ENCODE results near the gene DLGAP1. TPM values are rescaled to one million over a fixed set of nuclear protein-coding genes. Genes with fewer than 3 reads are reported as not detected.

The DLGAP1 gene
- polyA plus RNA-seq, 1 of the 3 experiments (the other 2 are of a cell fraction): not detected

GRCh38 chr18:3875961-3876360 lies 579.1 kb downstream of the DLGAP1 start:
- H3K79me2 ChIP-seq (ENCODE audit: insufficient read depth): no peaks in the 10 kb centered on the region
- H3K27me3 ChIP-seq (ENCODE audit: insufficient read depth): peaks cover 43% of the 10 kb centered on the region; the same call in 1 of the 2 replicates
- ChIA-PET POLR2A (no interaction called here), CTCF (interaction anchor here (0.8 to 1.6 kb wide), 2 partner anchors 9 to 11 kb away, joined by 3 to 6 read pairs; no protein-coding TSS in a partner anchor)
- no peaks in the 10 kb centered on the region for H3K36me3 ChIP-seq (replicated peaks in 1 of 2; ENCODE audit: control insufficient read depth in 1 of 2, insufficient read depth in 2 of 2, low read length in 1 of 2)
- DNase-seq: no peak
- H3K4me3 ChIP-seq (ENCODE audit: low read depth in 2 of 2, low read length in 1 of 2): no peak overlapping the region
- no peaks in the 10 kb centered on the region for H4K20me1 ChIP-seq (ENCODE audit: insufficient read depth)
- TF ChIP-seq FOXM1 (IDR thresholded peaks at IDR 0.05; ENCODE audit: low read depth) (no peak), RCOR1 (IDR thresholded peaks at IDR 0.05; ENCODE audit: low read length) (no peak)
- H3K9me3 ChIP-seq: no peaks in the 10 kb centered on the region
- H3K27ac ChIP-seq (ENCODE audit: low read depth in 2 of 2, low read length in 1 of 2): no peak overlapping the region
- H3K9ac ChIP-seq: no peak overlapping the region
- no peaks in the 10 kb centered on the region; a peak in 1 of 4 replicates for H3K4me1 ChIP-seq (ENCODE audit: control insufficient read depth in 1 of 2, insufficient read depth in 2 of 2, low read depth in 1 of 2, low read length in 1 of 2)
- H3K4me2 ChIP-seq: no peak overlapping the region
- 0% methylated on average over 2 of the region's 2 CpGs for WGBS (ENCODE audit: low lambda C conversion rate)
- H3F3A ChIP-seq (replicated peaks; ENCODE audit: insufficient read depth): no peaks in the 10 kb centered on the region
- H2AFZ ChIP-seq (ENCODE audit: low read depth): no peak overlapping the region
- H3K9me2 ChIP-seq: no peaks in the 10 kb centered on the region

DNA sequence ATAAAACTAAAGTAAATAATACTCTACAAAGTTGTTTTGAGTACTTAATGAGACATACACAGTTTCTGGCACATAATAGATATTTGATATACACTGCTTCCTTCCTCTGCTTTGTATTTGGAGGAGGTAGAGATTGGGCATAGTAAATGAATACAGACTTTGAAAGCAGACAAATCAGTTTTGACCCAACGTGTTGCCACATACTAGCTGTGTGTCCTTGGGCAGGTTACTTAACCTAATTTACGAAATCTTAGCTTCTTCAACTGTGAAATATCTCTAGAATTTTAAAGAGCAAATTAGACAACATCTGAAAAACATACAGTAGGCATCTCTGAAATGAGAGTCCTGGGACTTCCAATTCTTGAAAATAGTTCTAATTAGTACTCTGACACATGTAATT lies 579.7 kb downstream of the DLGAP1 start:
- ChIA-PET CTCF (interaction anchor here (1.6 kb wide), 1 partner anchor 12 kb away, joined by 6 read pairs; no protein-coding TSS in a partner anchor), POLR2A (no interaction called here)
- Histone ChIP-seq H2AFZ (ENCODE audit: low read depth) (no peak overlapping the region), H3K36me3 (replicated peaks in 1 of 2; ENCODE audit: control insufficient read depth in 1 of 2, insufficient read depth in 2 of 2, low read length in 1 of 2) (no peaks in the 10 kb centered on the region), H3K9me3 (no peaks in the 10 kb centered on the region), H3K27ac (ENCODE audit: low read depth in 2 of 2, low read length in 1 of 2) (no peak overlapping the region), H4K20me1 (ENCODE audit: insufficient read depth) (no peaks in the 10 kb centered on the region), H3K79me2 (ENCODE audit: insufficient read depth) (no peaks in the 10 kb centered on the region), H3K4me3 (ENCODE audit: low read depth in 2 of 2, low read length in 1 of 2) (no peak overlapping the region), H3K4me1 (ENCODE audit: control insufficient read depth in 1 of 2, insufficient read depth in 2 of 2, low read depth in 1 of 2, low read length in 1 of 2) (no peaks in the 10 kb centered on the region; a peak in 1 of 4 replicates), H3K4me2 (no peak overlapping the region), H3K9ac (no peak overlapping the region), H3K9me2 (no peaks in the 10 kb centered on the region), H3K27me3 (ENCODE audit: insufficient read depth) (peaks cover 45% of the 10 kb centered on the region; the same call in 1 of the 2 replicates), H3F3A (replicated peaks; ENCODE audit: insufficient read depth) (no peaks in the 10 kb centered on the region)
- 0% methylated on average over 2 of the region's 2 CpGs for WGBS (ENCODE audit: low lambda C conversion rate)
- no peak for TF ChIP-seq EZH2phosphoT487 (IDR thresholded peaks at IDR 0.05; ENCODE audit: borderline replicate concordance, low read depth)
- DNase-seq: no peak

DNA sequence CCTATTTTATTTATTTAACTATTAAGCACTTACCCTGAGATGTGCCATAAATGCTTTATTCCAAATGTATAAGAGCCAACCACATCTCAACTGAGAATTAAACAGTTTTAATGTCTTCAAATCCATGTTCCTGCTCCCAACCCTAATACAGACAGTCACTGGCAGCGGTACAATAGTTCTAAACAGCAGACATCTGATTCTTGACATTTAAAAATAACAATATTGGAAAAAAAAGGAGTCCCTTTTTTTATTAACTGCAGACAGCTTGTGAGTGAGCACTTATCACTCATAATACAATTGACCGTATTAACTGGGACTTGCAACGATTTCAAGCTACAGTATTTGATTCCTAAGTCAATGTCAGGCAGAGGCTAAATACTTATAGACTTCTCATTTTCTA lies 580.5 kb downstream of the DLGAP1 start:
- Histone ChIP-seq H3K36me3 (replicated peaks in 1 of 2; ENCODE audit: control insufficient read depth in 1 of 2, insufficient read depth in 2 of 2, low read length in 1 of 2) (no peaks in the 10 kb centered on the region), H3K9me2 (no peaks in the 10 kb centered on the region), H4K20me1 (ENCODE audit: insufficient read depth) (no peaks in the 10 kb centered on the region), H3K4me1 (ENCODE audit: control insufficient read depth in 1 of 2, insufficient read depth in 2 of 2, low read depth in 1 of 2, low read length in 1 of 2) (no peaks in the 10 kb centered on the region; a peak in 1 of 4 replicates), H2AFZ (ENCODE audit: low read depth) (no peak overlapping the region), H3F3A (replicated peaks; ENCODE audit: insufficient read depth) (no peaks in the 10 kb centered on the region), H3K4me2 (no peak overlapping the region), H3K27me3 (ENCODE audit: insufficient read depth) (peaks cover 45% of the 10 kb centered on the region; the same call in 1 of the 2 replicates), H3K79me2 (ENCODE audit: insufficient read depth) (no peaks in the 10 kb centered on the region), H3K27ac (ENCODE audit: low read depth in 2 of 2, low read length in 1 of 2) (no peak overlapping the region), H3K9me3 (no peaks in the 10 kb centered on the region), H3K4me3 (ENCODE audit: low read depth in 2 of 2, low read length in 1 of 2) (no peak overlapping the region), H3K9ac (no peak overlapping the region)
- POLR2A ChIA-PET: no interaction called here
- no peak for DNase-seq
- CTCF ChIA-PET: no interaction called here
- TF ChIP-seq EP300 (IDR thresholded peaks at IDR 0.05; ENCODE audit: borderline replicate concordance in 1 of 2, low read depth in 1 of 2, low read length in 1 of 2) (no peak), ZBTB33 (IDR thresholded peaks at IDR 0.05; ENCODE audit: borderline replicate concordance, low read depth) (no peak), RXRA (IDR thresholded peaks at IDR 0.05; ENCODE audit: borderline replicate concordance, low read depth) (no peak), MAX (IDR thresholded peaks at IDR 0.05; ENCODE audit: low read depth) (no peak), YY1 (IDR thresholded peaks at IDR 0.05; ENCODE audit: low read depth) (no peak), IRF3 (IDR thresholded peaks at IDR 0.05; ENCODE audit: low read depth, low read length) (no peak), GABPA (IDR thresholded peaks at IDR 0.05; ENCODE audit: low read depth) (no peak), JUND (IDR thresholded peaks at IDR 0.05) (no peak), NFIC (IDR thresholded peaks at IDR 0.05; ENCODE audit: borderline replicate concordance) (no peak), MEF2A (IDR thresholded peaks at IDR 0.05; ENCODE audit: borderline replicate concordance, low read depth) (no peak), RAD21 (IDR thresholded peaks at IDR 0.05; ENCODE audit: low read length) (no peak), PBX3 (IDR thresholded peaks at IDR 0.05) (no peak), TAF1 (IDR thresholded peaks at IDR 0.05; ENCODE audit: borderline replicate concordance, low read depth, low read length) (no peak), FOXM1 (IDR thresholded peaks at IDR 0.05; ENCODE audit: low read depth) (no peak), MXI1 (IDR thresholded peaks at IDR 0.05; ENCODE audit: low read depth, low read length) (no peak)
- 7% methylated on average over 3 of the region's 3 CpGs for WGBS (ENCODE audit: low lambda C conversion rate)
